ENCODE results near the gene GALNT18.

Gene GALNT18

DNA sequence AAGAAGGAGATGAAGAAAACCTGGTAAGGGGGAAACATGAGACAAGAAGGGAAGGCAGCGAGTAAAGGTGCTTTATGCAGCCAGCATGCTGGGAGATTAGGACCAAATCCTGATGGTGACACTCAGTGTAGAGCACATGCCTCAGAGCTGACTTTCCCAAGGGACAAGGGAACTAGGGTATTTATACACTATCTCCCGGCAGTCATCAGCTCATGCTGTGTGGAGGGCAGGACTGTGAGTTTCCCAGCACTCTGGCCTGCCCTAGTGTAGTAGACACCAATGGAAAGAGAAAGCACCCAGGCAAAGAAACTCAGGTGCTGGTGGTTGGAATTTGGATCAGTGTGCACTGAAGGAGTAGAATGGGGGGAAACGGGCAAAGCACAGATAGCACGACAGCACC is 140.4 kb downstream of the GALNT18 start:
- TF ChIP-seq SPI1 (IDR thresholded peaks at IDR 0.05; ENCODE audit: borderline replicate concordance, low read depth): no peak
- no peak for TF ChIP-seq POLR2AphosphoS5 (IDR thresholded peaks at IDR 0.05; ENCODE audit: low read depth)
- no peak for TF ChIP-seq REST (IDR thresholded peaks at IDR 0.05; ENCODE audit: insufficient replicate concordance, low read depth)
- TF ChIP-seq GABPA (IDR thresholded peaks at IDR 0.05; ENCODE audit: low read depth): no peak
- TF ChIP-seq, protein P1, sequence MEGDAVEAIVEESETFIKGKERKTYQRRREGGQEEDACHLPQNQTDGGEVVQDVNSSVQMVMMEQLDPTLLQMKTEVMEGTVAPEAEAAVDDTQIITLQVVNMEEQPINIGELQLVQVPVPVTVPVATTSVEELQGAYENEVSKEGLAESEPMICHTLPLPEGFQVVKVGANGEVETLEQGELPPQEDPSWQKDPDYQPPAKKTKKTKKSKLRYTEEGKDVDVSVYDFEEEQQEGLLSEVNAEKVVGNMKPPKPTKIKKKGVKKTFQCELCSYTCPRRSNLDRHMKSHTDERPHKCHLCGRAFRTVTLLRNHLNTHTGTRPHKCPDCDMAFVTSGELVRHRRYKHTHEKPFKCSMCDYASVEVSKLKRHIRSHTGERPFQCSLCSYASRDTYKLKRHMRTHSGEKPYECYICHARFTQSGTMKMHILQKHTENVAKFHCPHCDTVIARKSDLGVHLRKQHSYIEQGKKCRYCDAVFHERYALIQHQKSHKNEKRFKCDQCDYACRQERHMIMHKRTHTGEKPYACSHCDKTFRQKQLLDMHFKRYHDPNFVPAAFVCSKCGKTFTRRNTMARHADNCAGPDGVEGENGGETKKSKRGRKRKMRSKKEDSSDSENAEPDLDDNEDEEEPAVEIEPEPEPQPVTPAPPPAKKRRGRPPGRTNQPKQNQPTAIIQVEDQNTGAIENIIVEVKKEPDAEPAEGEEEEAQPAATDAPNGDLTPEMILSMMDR (IDR thresholded peaks at IDR 0.05; ENCODE audit: insufficient read depth, low read length): no peak
- Histone ChIP-seq H3K27me3 (ENCODE audit: insufficient read depth, poor library complexity, severe bottlenecking) (no peaks in the 10 kb centered on the region), H3K4me3 (replicated peaks; ENCODE audit: insufficient read depth, low read length) (no peak overlapping the region), H3K27ac (replicated peaks) (no peak overlapping the region)
- no peak for DNase-seq (ENCODE audit: low read depth in 1 of 2, low spot score in 1 of 2)

DNA sequence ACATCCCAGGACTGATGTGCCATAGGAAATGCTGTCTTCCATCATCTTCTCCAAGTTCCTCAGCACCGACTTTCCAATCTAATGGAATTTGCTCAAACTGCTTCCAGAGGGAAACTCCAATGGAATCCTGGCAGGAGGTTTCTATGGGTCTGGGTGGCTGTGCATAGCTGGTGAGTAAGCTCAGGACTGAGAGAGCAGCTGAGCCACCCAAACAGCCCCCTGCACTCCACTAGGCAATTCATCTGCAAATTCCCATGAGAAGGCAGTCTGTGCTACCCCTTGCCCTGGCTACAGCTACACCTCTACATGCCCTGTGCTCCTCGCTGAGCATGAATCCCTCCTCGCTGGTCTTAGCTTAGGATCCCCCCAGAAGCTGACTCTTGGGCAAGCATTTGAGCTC is 140.8 kb downstream of the GALNT18 start:
- H3K27ac ChIP-seq (replicated peaks): no peak overlapping the region
- TF ChIP-seq REST (IDR thresholded peaks at IDR 0.05; ENCODE audit: insufficient replicate concordance, low read depth) (no peak), SPI1 (IDR thresholded peaks at IDR 0.05; ENCODE audit: borderline replicate concordance, low read depth) (no peak), POLR2AphosphoS5 (IDR thresholded peaks at IDR 0.05; ENCODE audit: low read depth) (no peak), GABPA (IDR thresholded peaks at IDR 0.05; ENCODE audit: low read depth) (no peak)
- TF ChIP-seq, protein P1 (IDR thresholded peaks at IDR 0.05; ENCODE audit: insufficient read depth, low read length): no peak
- no peak for DNase-seq (ENCODE audit: low read depth in 1 of 2, low spot score in 1 of 2)
- no peaks in the 10 kb centered on the region for H3K27me3 ChIP-seq (ENCODE audit: insufficient read depth, poor library complexity, severe bottlenecking)
- no peak overlapping the region for H3K4me3 ChIP-seq (replicated peaks; ENCODE audit: insufficient read depth, low read length)

- H3K27ac ChIP-seq (replicated peaks): no peak overlapping the region
- TF ChIP-seq GABPA (IDR thresholded peaks at IDR 0.05; ENCODE audit: low read depth): no peak
- no peak for TF ChIP-seq REST (IDR thresholded peaks at IDR 0.05; ENCODE audit: insufficient replicate concordance, low read depth)
- no peak for TF ChIP-seq POLR2AphosphoS5 (IDR thresholded peaks at IDR 0.05; ENCODE audit: low read depth)
- DNase-seq (ENCODE audit: low read depth in 1 of 2, low spot score in 1 of 2): no peak
- H3K4me3 ChIP-seq (replicated peaks; ENCODE audit: insufficient read depth, low read length): no peak overlapping the region
- H3K27me3 ChIP-seq (ENCODE audit: insufficient read depth, poor library complexity, severe bottlenecking): peaks cover 2% of the 10 kb centered on the region
These were observed 143.1 kb downstream of the GALNT18 start for GRCh38 chr11:11478687-11479086.
